NK-92 (cell line): ENCODE data around the gene HIF3A.

Experiments used
- DNase-seq: peaks from one replicate; lab custom pipeline; 2025; ENCODE audit not compliant: unreplicated experiment; lab: John Stamatoyannopoulos, UW

HIF3A gene

GRCh38 chr19:46381346-46381745 is 84.5 kb downstream of the HIF3A start:
- no peak for DNase-seq

- DNase-seq = no peak
Measured at GRCh38 chr19:46381756-46382345, 85.0 kb downstream of the HIF3A start.

GRCh38 chr19:46383171-46383815 is 86.5 kb downstream of the HIF3A start:
- DNase-seq = no peak

GRCh38 chr19:46383846-46384245 is 87.0 kb downstream of the HIF3A start:
- no peak for DNase-seq

DNA sequence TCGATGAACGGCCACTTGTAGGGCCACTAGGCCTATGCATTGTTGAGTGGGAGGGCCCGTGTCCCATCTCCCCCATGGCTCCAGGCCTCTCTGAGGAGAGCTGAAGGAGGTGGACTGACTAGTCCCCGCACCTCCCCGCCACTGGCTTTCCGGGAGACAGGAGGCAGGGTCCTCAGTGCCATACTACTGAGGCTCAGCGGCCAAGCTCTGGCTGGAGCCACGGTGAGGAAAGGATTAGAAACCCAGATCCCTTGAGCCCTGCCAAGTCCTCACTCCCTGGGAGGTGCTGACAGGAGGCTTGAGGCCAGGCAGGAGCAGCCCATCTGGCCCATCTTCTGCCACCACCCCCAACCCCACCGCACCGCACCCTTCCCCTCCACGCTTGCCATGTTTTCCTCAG is 87.6 kb downstream of the HIF3A start:
- no peak for DNase-seq

DNA sequence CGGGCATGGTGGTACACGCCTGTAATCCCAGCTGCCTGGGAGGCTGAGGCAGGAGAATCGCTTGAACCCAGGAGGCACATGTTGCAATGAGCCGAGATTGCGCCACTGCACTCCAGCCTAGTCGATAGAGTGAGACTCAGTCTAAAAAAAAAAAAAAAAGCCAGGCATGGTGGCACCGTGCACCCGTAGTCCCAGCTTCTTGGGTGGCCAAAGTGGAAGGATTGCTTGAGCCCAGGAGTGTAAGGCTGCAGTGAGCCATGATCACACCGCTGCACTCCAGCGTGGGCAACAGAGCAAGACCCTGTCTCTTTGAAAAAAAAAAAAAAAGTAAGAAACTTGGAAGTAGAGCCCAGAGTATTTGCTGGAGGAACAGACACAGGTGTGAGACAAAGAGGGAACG is 88.8 kb downstream of the HIF3A start:
- no peak for DNase-seq

GRCh38 chr19:46386151-46386550 is 89.3 kb downstream of the HIF3A start:
- no peak for DNase-seq

DNA sequence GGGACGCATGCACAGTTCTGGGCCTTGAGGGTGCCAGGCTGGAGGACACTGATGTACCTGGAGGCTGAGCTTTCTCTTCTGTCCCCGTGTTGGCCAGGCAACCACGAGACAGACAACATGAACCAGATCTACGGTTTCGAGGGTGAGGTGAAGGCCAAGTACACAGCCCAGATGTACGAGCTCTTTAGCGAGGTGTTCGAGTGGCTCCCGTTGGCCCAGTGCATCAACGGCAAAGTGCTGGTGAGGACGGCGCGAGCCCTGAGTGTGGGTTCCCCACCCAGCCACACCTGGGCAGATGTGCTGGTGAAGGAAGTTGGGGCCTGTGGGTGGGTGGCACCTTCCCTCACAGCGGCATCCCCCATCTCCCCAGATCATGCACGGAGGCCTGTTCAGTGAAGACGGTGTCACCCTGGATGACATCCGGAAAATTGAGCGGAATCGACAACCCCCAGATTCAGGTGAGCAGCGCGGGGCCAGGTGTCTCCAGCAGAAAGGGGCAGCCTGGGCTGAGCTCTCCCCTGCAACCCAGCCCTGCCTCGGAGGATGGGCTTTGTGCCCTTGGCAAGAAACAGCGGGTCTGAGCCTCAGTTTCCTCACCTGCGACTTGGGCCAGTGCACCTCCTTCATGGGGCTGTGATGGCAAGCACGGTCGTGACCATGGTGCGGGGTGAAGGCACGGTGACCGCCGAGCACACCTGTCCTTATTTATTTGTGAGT is 90.3 kb downstream of the HIF3A start:
- DNase-seq = no peak

- DNase-seq = no peak
Measured at GRCh38 chr19:46387713-46388130, 90.9 kb downstream of the HIF3A start.

DNA sequence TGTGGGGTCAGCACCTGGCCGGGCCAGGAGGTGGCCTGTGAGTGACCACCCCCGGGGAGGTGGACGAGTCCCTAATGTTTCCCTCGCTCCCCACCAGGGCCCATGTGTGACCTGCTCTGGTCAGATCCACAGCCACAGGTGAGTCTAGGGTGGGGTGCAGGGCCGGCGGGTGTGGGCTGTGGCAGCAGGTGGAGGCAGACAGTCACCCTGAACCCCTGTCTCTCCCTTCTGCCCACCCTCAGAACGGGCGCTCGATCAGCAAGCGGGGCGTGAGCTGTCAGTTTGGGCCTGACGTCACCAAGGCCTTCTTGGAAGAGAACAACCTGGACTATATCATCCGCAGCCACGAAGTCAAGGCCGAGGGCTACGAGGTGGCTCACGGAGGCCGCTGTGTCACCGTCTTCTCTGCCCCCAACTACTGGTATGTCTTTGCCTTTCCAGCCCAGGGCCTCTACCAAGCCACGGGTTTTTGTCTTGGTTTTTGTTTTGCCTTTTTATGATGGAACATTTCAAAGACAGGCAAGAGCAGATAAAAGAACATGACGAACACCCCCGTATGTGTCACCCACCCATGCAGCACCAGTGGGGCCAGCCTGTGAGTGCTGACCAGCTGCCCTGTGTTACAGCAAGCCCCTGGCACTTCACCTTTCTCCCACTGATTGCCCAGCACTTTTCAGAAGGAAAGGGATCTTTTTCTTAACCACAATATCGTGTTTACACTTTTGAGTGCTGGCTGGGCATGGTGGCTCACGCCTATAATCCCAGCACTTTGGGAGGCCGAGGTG is 91.7 kb downstream of the HIF3A start:
- DNase-seq = no peak

- no peak for DNase-seq
Measured at GRCh38 chr19:46390121-46390858, 93.4 kb downstream of the HIF3A start.

- DNase-seq = no peak
Measured at GRCh38 chr19:46390866-46391265, 94.0 kb downstream of the HIF3A start.

- DNase-seq = no peak
Measured at GRCh38 chr19:46391296-46392251, 94.7 kb downstream of the HIF3A start.

- DNase-seq = no peak
Measured at GRCh38 chr19:46392252-46392801, 95.5 kb downstream of the HIF3A start.

DNA sequence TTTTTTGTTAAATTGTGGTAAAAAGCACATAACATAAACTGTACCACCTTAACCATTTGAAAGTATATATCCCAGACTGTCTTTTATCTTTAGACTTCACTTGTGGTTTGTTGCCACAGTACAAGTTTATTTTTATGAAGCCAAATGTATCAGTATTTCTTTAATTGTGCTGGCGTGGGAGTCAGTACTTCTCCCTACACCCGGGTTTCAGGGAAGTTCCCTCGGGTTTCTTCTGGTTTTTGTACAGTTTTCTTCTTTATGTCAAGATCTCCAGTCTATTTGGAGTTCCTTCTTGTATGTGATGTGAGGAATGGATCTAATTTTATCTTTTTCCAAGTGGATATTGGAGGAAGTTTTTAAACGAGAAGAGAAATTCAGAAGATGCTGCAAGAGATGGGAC is 96.0 kb downstream of the HIF3A start:
- DNase-seq = no peak
